HepG2 (cell line): ENCODE data around the gene IQSEC1. TPM values are rescaled to one million over a fixed set of nuclear protein-coding genes. Genes with fewer than 3 reads are reported as not detected.

Experiments
- CCAR2 ChIP-seq: fragments of 200-400 bp; formaldehyde crosslinking; optimal IDR thresholded peaks from 2 replicates; pipeline ENCODE3; 2018; ENCODE audit warnings: low read depth, mild to moderate bottlenecking, low read length, moderate library complexity
- ELK4 ChIP-seq: sonication (generic); formaldehyde crosslinking; IDR thresholded peaks from 2 replicates; pipeline ENCODE4 v1.9.0; 2021; ENCODE audit warnings: missing genetic modification reagents, borderline replicate concordance
- FOXK1 ChIP-seq: sonication (generic); formaldehyde crosslinking; IDR thresholded peaks from 2 replicates; pipeline ENCODE4 v1.4.0; 2020; ENCODE audit warnings: low read depth, missing genetic modification reagents, borderline replicate concordance
- GLI4 ChIP-seq: sonication (generic); formaldehyde crosslinking; IDR thresholded peaks from 2 replicates; pipeline ENCODE4 v1.5.1; 2020; ENCODE audit warnings: missing genetic modification reagents, mild to moderate bottlenecking, moderate library complexity, borderline replicate concordance
- GLMP ChIP-seq: sonication (generic); formaldehyde crosslinking; IDR thresholded peaks from 2 replicates; pipeline ENCODE4 v1.9.0; 2021; ENCODE audit warnings: missing genetic modification reagents, mild to moderate bottlenecking, borderline replicate concordance
- HOXA9 ChIP-seq: sonication (generic); formaldehyde crosslinking; IDR thresholded peaks from 2 replicates; pipeline ENCODE4 v1.8.1; 2022; ENCODE audit warnings: missing genetic modification reagents, mild to moderate bottlenecking, moderate library complexity, borderline replicate concordance
- KMT2B ChIP-seq: IDR thresholded peaks from 2 replicates; pipeline ENCODE4 v1.6.1; 2016; ENCODE audit warnings: missing genetic modification reagents, missing compliant biosample characterization
- MXD1 ChIP-seq: sonication (generic); formaldehyde crosslinking; IDR thresholded peaks from 2 replicates; pipeline ENCODE4 v1.4.0; 2020; ENCODE audit warnings: mild to moderate bottlenecking, missing genetic modification reagents
- PAX8 ChIP-seq: sonication (generic); formaldehyde crosslinking; IDR thresholded peaks from 2 replicates; pipeline ENCODE4 v1.8.0; 2022; ENCODE audit warnings: mild to moderate bottlenecking, missing genetic modification reagents, borderline replicate concordance
- PTBP1 ChIP-seq: fragments of 200-400 bp; formaldehyde crosslinking; IDR thresholded peaks from 2 replicates; pipeline ENCODE4 v1.6.1; 2018; ENCODE audit warnings: low read length, low read depth; ENCODE audit not compliant: poor library complexity, severe bottlenecking
- REPIN1 ChIP-seq: sonication (generic); formaldehyde crosslinking; IDR thresholded peaks from 2 replicates; pipeline ENCODE4 v1.8.0; 2022; ENCODE audit warnings: missing genetic modification reagents, low read depth, mild to moderate bottlenecking, borderline replicate concordance
- SNAPC5 ChIP-seq: sonication (generic); formaldehyde crosslinking; IDR thresholded peaks from 2 replicates; pipeline ENCODE4 v1.8.1; 2023; ENCODE audit warnings: mild to moderate bottlenecking, missing genetic modification reagents, borderline replicate concordance
- TBX3 ChIP-seq: fragments of 450-650 bp; IDR thresholded peaks from 2 replicates; pipeline ENCODE4 v1.6.1; 2017; ENCODE audit warnings: antibody characterized with exemption, mild to moderate bottlenecking, inconsistent platforms, borderline replicate concordance
- TERF1 ChIP-seq: sonication (generic); formaldehyde crosslinking; IDR thresholded peaks from 2 replicates; pipeline ENCODE4 v1.8.0; 2022; ENCODE audit warnings: mild to moderate bottlenecking, missing genetic modification reagents, moderate library complexity
- TRAFD1 ChIP-seq: sonication (generic); formaldehyde crosslinking; IDR thresholded peaks from 2 replicates; pipeline ENCODE4 v1.5.1; 2020; ENCODE audit warnings: missing genetic modification reagents, mild to moderate bottlenecking, borderline replicate concordance
- ZNF672 ChIP-seq: sonication (generic); formaldehyde crosslinking; IDR thresholded peaks from 2 replicates; pipeline ENCODE4 v1.8.1; 2022; ENCODE audit warnings: missing genetic modification reagents
- ZNF841 ChIP-seq: sonication (generic); formaldehyde crosslinking; IDR thresholded peaks from 2 replicates; pipeline ENCODE4 v1.8.1; 2023; ENCODE audit warnings: missing genetic modification reagents, borderline replicate concordance
- ZSCAN21 ChIP-seq: sonication (generic); formaldehyde crosslinking; IDR thresholded peaks from 2 replicates; pipeline ENCODE4 v1.8.0; 2022; ENCODE audit warnings: mild to moderate bottlenecking, missing genetic modification reagents, moderate library complexity, borderline replicate concordance
- ZXDC ChIP-seq: sonication (generic); formaldehyde crosslinking; IDR thresholded peaks from 2 replicates; pipeline ENCODE4 v1.5.0; 2020; ENCODE audit warnings: mild to moderate bottlenecking, missing genetic modification reagents
- polyA plus RNA-seq, 8 experiments: library from polyadenylated mRNA; depleted of rRNA in 3 of 8; stranded (reverse) in 7 of 8; unstranded in 1 of 8; fragments of >200 nt; fragmentation: Illumina TruSeq in 4 of 8; extraction: Trizol in 4 of 8; gene quantifications; 2 replicates each; pipeline versions ENCODE4 v1.2.1 to v1.2.3, GENCODE V29; 2011 to 2016; ENCODE audit warnings: low read depth in 4 of 8, missing spikeins in 1 of 8, mixed read lengths in 1 of 8; ENCODE audit not compliant: insufficient read depth in 1 of 8
- total RNA-seq, 5 experiments: library from RNA; depleted of rRNA; stranded (reverse); fragments of >200 nt; fragmentation: Illumina TruSeq; extraction: Trizol; gene quantifications; 2 replicates each; pipeline ENCODE4 v1.2.3, GENCODE V29; 2016; ENCODE audit warnings: low read depth in 1 of 5

Gene IQSEC1
- total and polyA plus RNA-seq, 2 of the 13 experiments (the other 11 are each of a cell fraction or from before 2014, with no cell fraction given), result 17.4 to 20.2 TPM

- no peak for TF ChIP-seq PTBP1
- TF ChIP-seq ZXDC (CRISPR knock-in tag), result no peak
- TF ChIP-seq TBX3, result no peak
- TF ChIP-seq PAX8 (CRISPR knock-in tag), result no peak
- TF ChIP-seq ELK4 (CRISPR knock-in tag), result no peak
- TF ChIP-seq GLI4 (CRISPR knock-in tag), result no peak
- TF ChIP-seq REPIN1, result no peak
- no peak for TF ChIP-seq TRAFD1 (CRISPR knock-in tag)
- TF ChIP-seq FOXK1, result no peak
- no peak for TF ChIP-seq HOXA9 (CRISPR knock-in tag)
- no peak for TF ChIP-seq ZNF841 (CRISPR knock-in tag)
- TF ChIP-seq MXD1 (CRISPR knock-in tag), result no peak
- no peak for TF ChIP-seq GLMP (CRISPR knock-in tag)
- TF ChIP-seq CCAR2, result no peak
- TF ChIP-seq ZNF672 (CRISPR knock-in tag), result no peak
- no peak for TF ChIP-seq KMT2B (CRISPR knock-in tag)
- TF ChIP-seq ZSCAN21 (CRISPR knock-in tag), result no peak
- no peak for TF ChIP-seq SNAPC5 (CRISPR knock-in tag)
- no peak for TF ChIP-seq TERF1
These were observed 89.0 kb downstream of the IQSEC1 start (continued) for GRCh38 chr3:12984023-12984823.
